Kidney tubule cell (primary cell): ENCODE results near the gene MSMB.
"Not testable (repeated sequence)": the region's sequence is repeated elsewhere in the genome, so short reads cannot be mapped to it uniquely, and the experiment has no call there.

Experiments
- DNase-seq: peaks from one replicate; pipeline ENCODE4 v3.0.0-alpha.2; 2018; ENCODE audit warnings: low spot score

Gene MSMB

DNA sequence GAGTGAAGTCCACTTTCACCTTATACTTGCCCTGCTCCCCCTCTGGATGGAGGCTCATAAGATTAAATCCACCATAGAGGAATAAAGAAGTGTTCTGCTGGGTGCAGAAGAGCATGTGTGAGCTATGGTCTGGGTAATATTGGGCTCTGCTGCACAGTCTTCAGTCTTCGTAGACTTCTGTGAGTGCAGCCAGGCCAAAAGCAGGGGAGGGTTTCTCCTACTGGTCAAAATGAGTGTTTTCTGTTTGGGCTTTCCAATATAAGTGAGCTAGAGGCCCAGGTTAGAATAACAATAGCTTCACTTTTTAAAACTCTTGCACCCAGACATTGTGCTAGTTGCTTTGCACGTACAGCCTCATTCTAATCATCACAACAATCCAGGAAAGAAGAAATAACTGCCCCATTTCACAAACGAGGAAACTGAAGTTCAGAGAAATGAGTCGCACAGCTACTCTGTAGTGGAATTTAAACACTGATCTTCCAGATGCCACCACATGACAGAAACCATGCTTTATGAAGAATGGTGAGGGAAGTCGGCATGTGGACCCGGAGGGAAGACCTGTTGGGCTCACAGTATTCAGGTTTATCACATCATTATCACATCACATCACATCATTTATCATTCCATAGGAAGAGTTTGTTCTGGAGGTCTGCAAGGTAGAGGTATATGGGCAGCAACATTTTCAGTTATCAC is 23.8 kb upstream of the MSMB start:
- peak; percentile 3 for DNase-seq

DNA sequence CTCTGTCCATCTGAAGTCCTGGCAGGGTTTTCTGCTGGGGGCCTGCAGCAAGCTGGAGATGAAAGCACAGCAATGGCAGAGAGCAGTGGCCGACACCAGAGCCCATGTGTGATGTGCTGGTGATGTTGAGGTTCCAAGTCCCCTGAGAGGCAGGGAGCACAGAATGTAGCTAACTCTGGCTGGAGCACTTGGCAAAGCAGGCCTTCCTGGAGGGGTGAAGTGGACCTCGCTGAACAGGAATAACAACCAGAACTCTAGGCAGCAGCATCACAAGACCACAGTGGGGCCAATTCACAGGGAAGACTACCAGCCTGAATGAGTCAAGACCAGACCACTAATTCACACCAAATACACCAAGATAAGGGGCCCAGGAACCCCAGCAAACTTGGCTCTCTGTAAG is 22.8 kb upstream of the MSMB start:
- DNase-seq, result no peak

- DNase-seq, result no peak
These were observed 22.0 kb upstream of the MSMB start for GRCh38 chr10:46068117-46068516.

DNA sequence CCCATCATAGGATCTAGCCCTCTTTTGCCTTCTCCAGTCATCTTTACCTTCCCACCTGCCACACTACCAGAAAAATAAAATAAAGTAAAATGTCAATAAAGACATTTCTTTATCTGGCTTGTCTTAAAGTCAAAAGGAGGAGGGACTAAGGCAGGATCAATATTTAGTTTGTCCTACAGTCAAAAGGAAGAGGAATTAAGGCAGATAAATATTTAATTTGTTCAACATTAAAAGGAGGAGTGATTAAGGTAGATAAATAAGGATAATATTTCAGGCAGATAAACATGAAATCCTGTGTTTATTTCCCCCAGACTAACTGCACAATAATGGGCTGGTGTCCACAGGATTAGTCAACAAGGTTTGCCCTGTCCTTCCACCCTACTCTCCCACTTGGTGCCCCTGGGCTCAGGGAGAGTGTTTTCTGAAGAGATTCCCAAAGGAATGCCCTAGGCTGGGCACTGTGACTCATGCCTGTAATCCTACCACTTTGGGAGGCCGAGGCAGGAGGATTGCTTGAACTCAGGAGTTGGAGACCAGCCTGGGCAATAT is 18.3 kb upstream of the MSMB start:
- no peak for DNase-seq

GRCh38 chr10:46062723-46063428 is 16.8 kb upstream of the MSMB start:
- no peak for DNase-seq

- DNase-seq, result no peak
These were observed 14.6 kb upstream of the MSMB start for GRCh38 chr10:46060706-46061105.

- not testable (repeated sequence) for DNase-seq
These were observed 11.9 kb upstream of the MSMB start for GRCh38 chr10:46057927-46058326.

DNA sequence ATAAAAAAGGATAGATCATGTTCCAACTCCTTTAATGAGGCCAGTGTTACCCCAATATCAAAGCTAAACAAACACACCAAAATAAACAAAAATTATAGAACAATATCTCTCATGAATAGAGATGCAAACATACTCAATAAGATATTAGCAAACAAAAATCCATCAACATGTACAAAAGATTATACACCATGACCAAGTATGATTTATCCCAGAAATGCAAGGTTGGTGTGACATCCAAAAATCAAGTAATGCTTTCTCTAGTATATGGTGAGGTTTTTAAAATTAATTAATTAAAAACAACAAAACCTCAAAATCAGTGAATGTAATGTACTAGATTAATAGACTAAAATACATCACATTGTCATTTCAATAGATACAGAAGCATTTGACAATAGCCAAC is 11.0 kb upstream of the MSMB start:
- no peak for DNase-seq

GRCh38 chr10:46055771-46056170 is 9.7 kb upstream of the MSMB start:
- no peak for DNase-seq

- no peak for DNase-seq
These were observed 7.7 kb upstream of the MSMB start for GRCh38 chr10:46053534-46054434.

DNA sequence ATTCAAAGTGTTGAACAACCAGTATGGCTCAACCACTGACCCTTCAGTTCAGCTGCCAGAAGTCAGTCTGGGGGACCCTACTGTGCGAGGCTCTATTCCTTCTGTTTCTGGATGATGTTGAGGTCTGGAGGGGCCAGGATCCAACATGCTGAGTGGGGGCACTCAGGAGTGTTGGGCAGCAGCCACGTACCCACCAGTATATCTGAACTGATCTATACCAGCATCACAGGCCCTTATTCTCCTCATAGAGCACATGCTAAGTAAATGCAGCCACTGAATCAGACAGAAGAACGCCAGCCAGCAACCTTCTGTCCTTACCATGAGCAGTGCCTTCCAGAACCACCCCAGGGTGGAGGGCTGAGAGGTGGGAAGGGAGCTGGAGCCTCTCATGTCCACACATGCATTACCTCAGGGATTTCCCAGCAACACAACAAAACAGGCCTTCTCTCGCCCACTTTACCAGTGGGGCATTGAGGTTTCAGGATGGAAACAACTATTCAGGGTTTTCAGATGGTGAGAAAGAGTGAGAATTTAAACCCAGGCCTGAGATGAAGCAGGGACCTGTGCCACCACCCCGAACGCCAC is 6.8 kb upstream of the MSMB start:
- no peak for DNase-seq

GRCh38 chr10:46052057-46052790 is 6.2 kb upstream of the MSMB start:
- DNase-seq, result no peak

DNA sequence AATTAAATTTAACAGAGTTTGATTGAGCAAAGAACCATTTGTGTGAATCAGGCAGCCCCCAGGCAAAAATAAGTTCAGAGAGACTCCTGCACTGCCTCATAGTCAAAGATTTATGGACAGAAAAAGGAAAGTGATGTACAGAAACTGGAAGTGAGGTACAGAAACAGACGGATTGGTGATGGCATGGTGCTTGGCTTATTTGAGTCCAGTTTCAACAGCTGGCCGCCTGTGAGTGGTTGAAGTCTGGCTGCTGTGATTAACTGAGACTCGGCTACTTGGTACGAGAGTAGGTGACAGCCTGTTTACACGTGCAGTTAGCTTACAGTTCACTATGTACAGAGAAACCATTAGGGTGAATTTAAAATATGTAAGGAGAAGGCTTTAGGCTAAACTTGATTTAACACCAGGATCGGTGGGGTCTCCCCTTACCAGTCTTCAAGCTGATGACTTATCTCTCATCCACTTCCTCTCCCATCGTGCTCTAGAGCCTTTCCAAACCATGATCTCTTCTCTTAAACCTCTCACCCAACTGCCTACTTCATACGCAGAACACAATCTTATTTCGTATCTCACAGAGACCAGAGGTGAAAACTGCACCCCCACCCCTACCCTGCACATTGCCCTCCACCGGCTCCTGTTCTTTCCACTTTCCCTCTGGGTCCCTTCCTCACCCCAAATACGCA is 5.0 kb upstream of the MSMB start:
- DNase-seq, result peak; percentile 9

- DNase-seq, result not testable (repeated sequence)
These were observed 3.4 kb upstream of the MSMB start for GRCh38 chr10:46049497-46049831.

GRCh38 chr10:46048152-46048551 is 2.1 kb upstream of the MSMB start:
- DNase-seq, result no peak

GRCh38 chr10:46042527-46042926 is 3.5 kb downstream of the MSMB start:
- DNase-seq, result no peak

DNA sequence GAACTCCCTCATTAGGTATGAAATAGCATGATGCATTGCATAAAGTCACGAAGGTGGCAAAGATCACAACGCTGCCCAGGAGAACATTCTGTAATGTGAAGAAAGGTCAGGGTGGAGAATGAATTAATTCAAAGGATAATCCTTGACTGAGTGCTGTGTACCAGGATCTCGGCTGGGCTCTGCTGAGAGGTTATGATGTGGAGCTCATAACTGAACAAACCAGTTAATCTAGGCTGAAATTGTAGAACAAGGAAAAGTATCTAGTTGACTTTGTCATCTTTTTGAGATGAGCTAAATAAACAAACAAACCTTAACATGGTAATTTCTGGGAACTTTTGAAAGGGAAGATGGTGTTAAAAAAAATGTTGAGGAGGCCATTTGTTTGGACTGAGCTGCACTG is 6.1 kb downstream of the MSMB start:
- no peak for DNase-seq

DNA sequence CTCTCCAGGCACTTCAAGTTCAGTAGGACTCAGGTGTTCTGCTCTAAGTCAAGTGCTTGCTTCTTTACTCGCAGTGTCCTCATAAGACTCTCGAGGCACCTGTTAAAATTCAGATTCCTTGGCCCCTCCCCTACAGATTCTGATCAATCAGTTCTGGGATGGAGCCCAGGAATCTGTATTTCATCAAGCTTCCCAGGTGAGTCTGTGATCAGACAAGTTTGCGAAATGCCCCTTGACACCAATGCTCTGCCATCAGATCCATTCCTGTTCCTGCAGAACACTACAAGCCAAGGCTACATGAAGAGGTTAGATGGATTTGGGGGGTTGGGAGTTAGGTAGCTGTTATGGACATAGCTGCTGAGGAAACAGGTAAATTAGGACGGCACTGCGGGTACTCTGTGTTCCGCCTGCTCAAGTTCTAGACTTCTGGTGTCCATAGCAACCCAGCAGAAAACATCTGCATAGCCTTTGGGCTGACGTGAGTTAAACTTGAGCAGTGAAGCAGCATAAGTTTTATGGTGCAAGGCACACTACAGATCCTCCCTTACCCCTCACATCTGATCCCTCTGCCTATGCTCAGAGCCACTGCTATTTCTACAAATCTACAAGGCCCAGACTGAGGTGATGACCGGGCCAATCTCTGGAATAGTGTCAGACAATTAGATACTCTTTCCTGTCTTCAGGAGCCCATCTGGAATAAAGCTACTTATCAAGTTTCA is 8.8 kb downstream of the MSMB start:
- no peak for DNase-seq

- DNase-seq, result no peak
These were observed 9.9 kb downstream of the MSMB start for GRCh38 chr10:46035923-46036849.
